ENCODE data around the gene COL9A2.

Gene COL9A2

DNA sequence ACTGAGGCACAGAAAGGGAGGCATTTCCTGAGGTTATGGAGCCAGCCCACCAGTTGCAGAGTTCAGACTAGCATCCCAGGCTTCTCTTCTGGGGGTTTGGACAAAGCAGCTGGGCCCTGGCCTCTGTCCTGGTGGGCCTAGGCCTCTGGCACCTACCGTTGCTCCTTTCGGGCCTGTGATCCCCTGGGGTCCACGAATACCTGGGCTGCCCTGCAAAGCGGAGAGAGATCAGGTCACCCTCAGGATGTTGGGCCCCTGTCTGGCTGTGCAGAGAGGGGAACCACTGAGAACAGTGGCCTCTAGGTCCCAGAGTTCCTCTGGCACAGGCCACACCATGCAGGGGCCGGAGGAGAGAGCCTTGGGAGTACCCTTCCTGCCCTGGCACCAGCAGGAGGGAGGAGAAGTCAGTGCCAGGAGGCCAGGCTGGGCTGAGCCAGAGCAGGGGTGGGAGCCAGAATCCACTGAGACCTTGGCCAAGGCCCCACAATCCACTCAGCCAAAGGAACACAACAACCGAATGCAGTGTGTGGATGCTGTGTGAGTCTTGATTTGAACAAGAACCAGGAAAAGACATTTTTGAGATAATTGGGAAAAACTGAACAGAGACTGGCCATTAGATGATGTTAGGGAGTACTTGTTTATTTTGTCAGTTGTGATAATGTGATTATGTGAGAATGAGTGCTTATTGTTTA lies 8.9 kb downstream of the COL9A2 start:
- DNase-seq (ENCODE audit: low read depth), result no peak
- TF ChIP-seq, protein P1, sequence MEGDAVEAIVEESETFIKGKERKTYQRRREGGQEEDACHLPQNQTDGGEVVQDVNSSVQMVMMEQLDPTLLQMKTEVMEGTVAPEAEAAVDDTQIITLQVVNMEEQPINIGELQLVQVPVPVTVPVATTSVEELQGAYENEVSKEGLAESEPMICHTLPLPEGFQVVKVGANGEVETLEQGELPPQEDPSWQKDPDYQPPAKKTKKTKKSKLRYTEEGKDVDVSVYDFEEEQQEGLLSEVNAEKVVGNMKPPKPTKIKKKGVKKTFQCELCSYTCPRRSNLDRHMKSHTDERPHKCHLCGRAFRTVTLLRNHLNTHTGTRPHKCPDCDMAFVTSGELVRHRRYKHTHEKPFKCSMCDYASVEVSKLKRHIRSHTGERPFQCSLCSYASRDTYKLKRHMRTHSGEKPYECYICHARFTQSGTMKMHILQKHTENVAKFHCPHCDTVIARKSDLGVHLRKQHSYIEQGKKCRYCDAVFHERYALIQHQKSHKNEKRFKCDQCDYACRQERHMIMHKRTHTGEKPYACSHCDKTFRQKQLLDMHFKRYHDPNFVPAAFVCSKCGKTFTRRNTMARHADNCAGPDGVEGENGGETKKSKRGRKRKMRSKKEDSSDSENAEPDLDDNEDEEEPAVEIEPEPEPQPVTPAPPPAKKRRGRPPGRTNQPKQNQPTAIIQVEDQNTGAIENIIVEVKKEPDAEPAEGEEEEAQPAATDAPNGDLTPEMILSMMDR (conservative IDR thresholded peaks at IDR 0.05; ENCODE audit: low read length), result no peak
- no peak overlapping the region for H3K4me3 ChIP-seq (ENCODE audit: low read length)

DNA sequence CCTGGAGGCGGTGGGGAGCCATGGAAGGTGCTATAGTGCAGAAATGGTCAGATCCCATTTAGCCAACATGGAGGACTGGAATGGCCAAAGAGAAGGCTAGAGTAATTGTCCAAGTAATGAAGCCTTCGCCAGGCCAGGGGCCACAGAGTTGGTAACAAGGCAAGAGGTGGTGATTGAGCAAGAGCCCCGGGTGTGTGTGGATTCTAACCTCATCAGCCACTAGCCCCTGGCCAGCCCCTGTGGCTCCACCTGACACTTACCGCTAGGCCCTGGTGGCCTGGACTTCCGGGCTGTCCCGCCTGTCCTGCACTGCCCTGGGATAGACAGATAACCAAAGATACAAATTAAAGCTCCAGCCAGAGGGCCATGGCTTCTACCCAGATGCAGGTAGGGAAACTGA lies 9.9 kb downstream of the COL9A2 start:
- TF ChIP-seq, protein P1 (conservative IDR thresholded peaks at IDR 0.05; ENCODE audit: low read length), result no peak
- H3K4me3 ChIP-seq (ENCODE audit: low read length), result no peak overlapping the region
- DNase-seq (ENCODE audit: low read depth), result no peak

DNA sequence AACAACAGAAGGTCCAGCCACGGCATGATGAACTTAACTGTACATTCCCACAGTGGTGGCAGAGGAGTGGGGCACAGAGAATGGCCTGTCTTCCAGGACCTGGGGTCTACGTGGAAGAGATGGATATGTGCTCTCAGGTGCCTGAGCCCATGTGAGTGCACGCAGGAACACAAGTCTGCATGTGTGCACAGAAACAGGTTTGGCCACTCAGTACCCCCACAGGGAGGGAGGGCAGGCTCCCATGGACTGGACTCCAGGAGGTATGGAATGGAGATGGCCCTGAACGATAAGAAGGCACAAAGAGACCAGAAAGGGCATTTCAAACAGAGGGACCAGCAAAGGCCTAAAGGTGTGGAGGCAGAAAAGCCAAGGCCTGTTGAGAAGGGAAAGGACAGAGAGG lies 10.8 kb downstream of the COL9A2 start:
- DNase-seq (ENCODE audit: low read depth), result no peak
- TF ChIP-seq, protein P1 (conservative IDR thresholded peaks at IDR 0.05; ENCODE audit: low read length), result no peak

DNA sequence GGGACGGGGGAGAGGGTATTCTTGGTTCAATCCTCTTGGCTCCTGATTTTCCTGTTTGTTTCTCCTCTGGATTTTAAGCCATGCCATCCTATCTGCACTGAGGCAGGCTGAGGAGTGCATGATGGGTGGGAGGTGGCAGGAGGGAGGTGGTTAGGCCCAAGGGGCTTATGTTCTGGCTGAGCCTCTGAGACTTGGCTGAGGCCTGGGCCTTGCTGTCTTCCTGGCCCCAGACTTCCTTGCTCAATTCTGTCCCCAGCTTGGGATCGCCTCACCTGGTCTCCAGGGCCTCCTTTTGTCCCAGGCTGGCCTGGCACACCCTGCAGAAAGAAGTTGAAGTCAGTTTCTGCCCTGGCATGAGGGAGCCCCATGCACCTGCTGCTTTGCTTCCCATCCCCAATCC lies 11.2 kb downstream of the COL9A2 start:
- TF ChIP-seq, protein P1 (conservative IDR thresholded peaks at IDR 0.05; ENCODE audit: low read length), result no peak
- H3K4me3 ChIP-seq (ENCODE audit: low read length), result no peak overlapping the region

More for the DNA sequence above, 10.8 kb downstream of the COL9A2 start:
- no peak overlapping the region for H3K4me3 ChIP-seq (ENCODE audit: low read length)

DNA sequence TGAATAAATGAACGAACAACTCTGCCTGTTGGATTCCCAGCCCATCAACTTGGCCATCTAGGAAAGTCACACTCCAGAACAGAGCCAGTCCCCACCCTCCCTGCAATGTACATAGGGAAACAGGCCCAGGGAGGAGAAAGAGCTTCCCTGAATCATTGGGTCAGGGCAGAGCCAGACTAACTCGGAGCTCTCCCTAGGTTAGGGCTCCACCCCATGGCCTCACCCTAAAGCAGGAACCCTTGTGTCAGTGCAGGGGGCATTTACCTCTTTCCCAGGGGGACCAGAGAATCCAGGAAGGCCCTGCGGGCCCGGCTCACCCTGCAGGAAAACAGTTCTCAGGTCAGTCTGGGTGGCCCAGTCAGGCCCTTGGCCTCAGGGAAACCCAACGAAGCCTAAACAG lies 11.6 kb downstream of the COL9A2 start:
- TF ChIP-seq, protein P1 (conservative IDR thresholded peaks at IDR 0.05; ENCODE audit: low read length), result no peak
- no peak for DNase-seq (ENCODE audit: low read depth)
- H3K4me3 ChIP-seq (ENCODE audit: low read length), result no peak overlapping the region

More for the DNA sequence above, 11.2 kb downstream of the COL9A2 start:
- no peak for DNase-seq (ENCODE audit: low read depth)

DNA sequence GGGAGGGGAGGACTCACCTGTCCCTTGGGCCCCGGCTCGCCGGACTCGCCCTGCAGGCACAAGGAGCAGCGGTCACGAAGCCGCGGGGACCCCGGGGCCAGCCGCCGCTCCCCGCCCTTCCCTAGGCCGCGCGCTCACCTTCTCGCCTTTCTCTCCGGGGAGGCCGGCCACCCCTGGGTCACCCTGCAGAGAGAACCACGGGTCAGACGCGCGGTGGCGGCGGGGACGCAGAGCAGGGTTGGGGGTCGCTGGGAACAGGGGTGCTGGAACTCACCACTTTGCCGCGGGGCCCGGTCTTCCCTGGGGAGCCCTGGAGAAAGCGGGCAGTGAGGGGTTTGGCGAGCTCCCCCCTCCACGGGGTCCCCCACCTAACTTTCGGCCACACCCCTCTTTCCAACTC lies 13.3 kb downstream of the COL9A2 start:
- TF ChIP-seq, protein P1 (conservative IDR thresholded peaks at IDR 0.05; ENCODE audit: low read length), result no peak
- H3K4me3 ChIP-seq (ENCODE audit: low read length), result no peak overlapping the region
- DNase-seq (ENCODE audit: low read depth), result no peak

DNA sequence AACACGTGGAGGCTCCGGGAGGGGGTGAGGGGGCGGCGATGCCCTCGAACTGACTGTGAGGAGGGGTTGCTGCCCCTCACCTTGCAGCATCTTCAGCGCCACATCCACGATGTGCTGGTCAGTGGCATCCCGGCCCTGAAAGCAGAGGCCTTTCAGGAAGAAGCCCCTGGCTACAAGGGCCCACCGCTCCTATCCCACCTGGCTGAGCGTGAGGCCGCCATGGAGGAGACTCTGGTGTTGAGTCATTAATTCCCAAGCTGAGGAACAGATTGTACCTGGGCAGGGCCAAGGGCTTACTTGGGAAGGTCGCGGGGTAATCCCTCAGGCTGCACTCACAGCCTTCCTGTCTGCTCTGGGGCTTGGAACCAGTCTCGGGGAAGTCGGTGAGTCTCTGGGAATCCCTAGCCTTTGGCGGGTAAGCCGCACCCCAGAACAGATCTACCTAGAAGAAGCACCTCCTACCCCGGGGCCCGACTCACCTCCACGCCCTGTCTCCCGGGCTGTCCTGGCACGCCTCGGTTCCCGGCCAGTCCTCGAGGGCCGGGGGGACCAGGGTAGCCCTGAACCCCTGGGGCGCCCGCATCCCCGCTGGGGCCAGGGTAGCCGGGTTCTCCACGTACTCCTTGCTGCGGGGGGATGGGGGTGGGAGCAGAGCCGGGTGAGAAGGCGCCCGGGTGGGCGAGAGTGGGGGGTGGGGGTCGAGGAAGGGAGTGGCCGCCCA lies 13.9 kb downstream of the COL9A2 start:
- H3K4me3 ChIP-seq (ENCODE audit: low read length), result no peak overlapping the region
- DNase-seq (ENCODE audit: low read depth), result no peak
- TF ChIP-seq, protein P1 (conservative IDR thresholded peaks at IDR 0.05; ENCODE audit: low read length), result no peak
